ENCODE results near the gene CHD6.

- TF ChIP-seq CTCF (IDR thresholded peaks at IDR 0.05): no peak
- TF ChIP-seq POLR2AphosphoS5 (IDR thresholded peaks at IDR 0.05): no peak
- TF ChIP-seq POLR2A (IDR thresholded peaks at IDR 0.05): no peak
Measured at GRCh38 chr20:41359541-41360011, 258.6 kb downstream of the CHD6 start.

All from sigmoid colon (tissue), 4 donors.